Suppressor macrophage treated with lipopolysaccharide for 4 hours (primary cell): ENCODE data around the gene PILRA.
A peak's percentile ranks its signal among the peaks of the same experiment; 100 is the strongest.
"Not testable (repeated sequence)": the region's sequence is repeated elsewhere in the genome, so short reads cannot be mapped to it uniquely, and the experiment has no call there.

Experiments
- DNase-seq: peaks from one replicate; pipeline ENCODE4 v3.0.0-alpha.2; 2020

Gene PILRA

DNA sequence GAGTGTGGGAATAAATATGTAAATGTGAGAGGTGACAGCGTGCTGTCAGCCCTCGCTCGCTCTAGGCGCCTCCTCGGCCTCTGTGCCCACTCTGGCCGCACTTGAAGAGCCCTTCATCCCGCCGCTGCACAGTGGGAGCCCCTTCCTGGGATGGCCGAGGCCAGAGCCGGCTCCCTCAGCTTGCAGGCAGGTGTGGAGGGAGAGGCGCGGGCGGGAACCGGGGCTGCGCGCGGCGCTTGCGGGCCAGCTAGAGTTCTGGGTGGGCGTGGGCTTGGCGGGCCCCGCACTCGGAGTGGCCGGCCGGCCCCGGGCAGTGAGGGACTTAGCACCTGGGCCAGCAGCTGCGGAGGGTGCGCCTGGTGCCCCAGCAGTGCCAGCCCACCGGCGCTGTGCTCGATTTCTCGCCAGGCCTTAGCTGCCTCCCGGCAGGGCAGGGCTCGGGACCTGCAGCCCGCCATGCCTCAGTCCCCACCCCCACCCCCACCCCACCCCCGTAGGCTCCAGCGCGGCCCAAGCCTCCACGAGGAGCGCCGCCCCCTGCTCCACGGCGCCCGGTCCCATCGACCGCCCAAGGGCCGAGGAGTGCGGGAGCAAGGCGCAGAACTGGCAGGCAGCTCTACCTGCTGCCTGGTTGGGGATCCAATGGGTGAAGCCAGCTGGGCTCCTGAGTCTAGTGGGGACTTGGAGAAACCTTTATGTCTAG, 8.4 kb downstream of the PILRA start:
- DNase-seq, result not testable (repeated sequence)

DNA sequence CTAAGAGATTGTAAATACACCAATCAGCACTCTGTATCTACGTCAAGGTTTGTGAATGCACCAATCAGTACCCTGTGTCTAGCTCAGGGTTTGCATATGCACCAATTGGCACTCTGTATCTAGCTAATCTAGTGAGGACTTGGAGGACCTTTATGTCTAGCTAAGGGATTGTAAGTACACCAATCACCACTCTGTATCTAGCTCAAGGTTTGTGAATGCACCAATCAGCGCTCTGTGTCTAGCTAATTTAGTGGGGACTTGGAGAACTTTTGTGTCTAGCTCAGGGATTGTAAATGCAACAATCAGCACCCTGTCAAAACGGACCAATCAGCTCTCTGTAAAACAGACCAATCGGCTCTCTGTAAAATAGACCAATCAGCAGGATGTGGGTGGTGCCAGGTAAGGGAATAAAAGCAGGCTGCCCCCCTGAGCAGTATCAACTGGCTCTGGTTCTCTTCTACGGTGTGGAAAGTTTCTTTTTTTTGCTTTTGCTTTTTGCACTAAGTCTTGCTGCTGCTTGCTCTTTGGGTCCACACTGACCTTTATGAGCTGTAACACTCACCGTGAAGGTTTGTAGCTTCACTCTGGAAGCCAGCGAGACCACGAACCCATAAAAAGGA, 9.1 kb downstream of the PILRA start:
- not testable (repeated sequence) for DNase-seq

GRCh38 chr7:100384628-100385294, 11.5 kb downstream of the PILRA start:
- DNase-seq, result peak; percentile 73

GRCh38 chr7:100386940-100387339, 13.7 kb downstream of the PILRA start:
- no peak for DNase-seq

GRCh38 chr7:100387695-100388094, 14.4 kb downstream of the PILRA start:
- DNase-seq, result peak; percentile 39

- no peak for DNase-seq
These were observed 16.3 kb downstream of the PILRA start for GRCh38 chr7:100389437-100390088.

DNA sequence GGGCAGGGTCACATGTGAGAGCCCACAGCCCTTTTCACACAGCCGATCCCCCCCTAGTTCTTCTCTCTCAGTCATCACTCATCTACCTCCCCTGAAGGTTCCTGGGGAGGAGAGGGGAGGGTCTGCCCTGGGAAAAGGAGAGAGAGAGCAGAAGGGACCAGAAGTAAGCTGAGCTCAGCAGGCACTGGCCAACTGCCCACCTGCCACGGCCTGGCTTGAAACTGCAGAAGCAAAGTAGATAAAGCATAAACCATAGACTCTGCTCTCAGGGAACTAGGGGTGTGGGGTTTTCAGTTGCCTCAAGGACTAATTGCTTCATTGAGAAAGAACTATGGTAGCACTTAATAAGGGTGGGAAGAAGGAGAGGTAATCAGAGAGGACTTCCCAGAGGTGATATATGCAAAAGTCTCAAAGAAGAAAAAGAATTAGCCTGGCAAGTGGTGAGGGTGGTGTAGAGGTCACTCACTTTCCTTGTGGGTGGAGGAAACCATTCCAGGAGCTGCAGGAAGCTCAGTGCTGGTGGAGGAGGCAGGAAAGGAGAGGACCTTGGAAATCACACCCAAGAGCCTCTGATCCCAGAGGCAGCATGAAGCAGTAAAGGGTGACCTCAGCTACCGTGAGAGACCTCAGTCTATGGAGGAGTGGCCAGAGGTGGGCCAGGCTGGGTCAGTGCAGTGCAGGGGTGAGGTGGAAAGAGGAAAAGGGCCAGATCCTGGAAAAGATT, 17.2 kb downstream of the PILRA start:
- DNase-seq, result no peak

- peak; percentile 68 for DNase-seq
These were observed 20.1 kb downstream of the PILRA start for GRCh38 chr7:100393233-100393905.

- no peak for DNase-seq
These were observed 20.8 kb downstream of the PILRA start for GRCh38 chr7:100394077-100394476.

DNA sequence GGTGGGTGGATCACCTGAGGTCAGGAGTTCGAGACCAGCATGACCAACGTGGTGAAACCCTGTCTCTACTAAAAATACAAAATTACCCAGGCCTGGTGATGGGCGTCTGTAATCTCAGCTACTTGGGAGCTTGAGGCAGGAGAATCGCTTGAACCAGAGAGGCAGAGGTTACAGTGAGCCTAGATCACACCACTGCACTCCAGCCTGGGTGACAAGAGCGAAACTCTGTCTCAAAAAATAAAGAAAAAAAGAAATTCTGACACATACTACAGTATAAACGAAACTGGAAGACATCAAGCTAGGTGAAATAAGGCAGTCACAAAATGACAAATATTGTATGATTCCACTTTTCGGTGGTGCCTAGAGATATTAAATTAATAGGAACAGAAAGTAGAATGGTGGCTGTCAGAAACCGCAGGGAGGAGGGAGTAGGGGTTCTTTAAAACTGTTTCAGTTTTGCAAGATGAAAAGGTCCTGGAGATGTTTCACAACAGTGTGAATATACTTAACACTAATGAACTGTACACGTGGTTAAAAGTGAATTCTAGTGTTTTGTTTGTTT, 23.2 kb downstream of the PILRA start:
- DNase-seq, result peak; percentile 95

DNA sequence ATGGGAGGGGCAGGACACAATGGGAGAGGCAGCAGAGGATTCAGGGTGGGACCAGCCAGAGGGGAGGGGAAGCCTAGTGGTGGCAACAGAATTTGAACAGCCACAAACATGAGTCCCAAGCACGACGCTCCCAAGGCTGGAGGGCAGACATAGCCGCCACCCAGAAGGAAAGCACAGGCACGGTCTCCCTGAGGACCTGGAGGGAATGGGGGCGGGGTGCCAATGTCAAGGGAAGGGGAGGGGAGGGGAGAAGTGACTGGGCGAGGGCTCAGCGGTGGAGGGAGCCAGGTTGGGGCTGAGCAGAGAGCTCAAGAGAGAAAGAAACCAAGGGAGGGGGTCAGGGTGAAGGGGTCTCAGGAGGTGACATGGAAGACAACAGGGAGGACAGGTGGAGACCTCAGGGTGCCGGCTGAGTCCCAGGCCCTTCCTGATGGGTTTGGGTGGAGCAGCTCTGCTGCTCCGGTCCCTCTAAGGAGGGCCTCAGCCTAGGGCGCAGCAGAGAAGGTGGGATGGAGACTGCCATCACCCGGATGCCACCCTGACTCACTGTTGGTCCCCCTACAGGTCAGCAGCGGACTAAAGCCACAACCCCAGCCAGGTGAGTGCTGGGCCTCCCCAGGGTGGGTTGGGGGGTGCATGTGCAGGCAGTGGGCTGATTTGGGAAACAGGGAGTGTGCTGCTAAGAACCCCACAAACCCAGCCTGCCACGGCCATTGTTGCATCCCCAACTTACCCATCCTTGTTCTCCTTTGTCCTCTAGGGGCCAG, 24.2 kb downstream of the PILRA start:
- no peak for DNase-seq

- DNase-seq, result no peak
These were observed 25.0 kb downstream of the PILRA start for GRCh38 chr7:100398239-100398638.

- no peak for DNase-seq
These were observed 26.8 kb downstream of the PILRA start for GRCh38 chr7:100400041-100400440.

DNA sequence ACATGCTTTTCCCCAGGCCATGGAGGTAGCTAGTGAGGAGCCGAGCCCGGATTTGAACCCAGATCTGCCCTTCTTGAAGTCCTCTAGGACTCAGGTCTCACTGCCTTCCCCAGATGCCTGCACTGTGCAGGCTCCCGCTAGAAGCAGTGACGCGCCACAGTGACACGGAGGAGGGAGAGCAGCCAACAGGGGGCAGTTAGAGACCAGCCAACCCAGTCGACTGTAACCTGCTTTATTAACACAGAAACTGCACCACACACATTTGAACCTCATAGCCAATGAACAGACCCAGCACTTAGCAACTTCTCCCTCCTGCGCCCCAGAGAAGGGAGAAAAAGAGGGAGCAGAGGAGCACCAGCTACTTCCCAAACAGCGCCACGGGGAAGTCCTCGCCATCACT, 27.4 kb downstream of the PILRA start:
- no peak for DNase-seq

DNA sequence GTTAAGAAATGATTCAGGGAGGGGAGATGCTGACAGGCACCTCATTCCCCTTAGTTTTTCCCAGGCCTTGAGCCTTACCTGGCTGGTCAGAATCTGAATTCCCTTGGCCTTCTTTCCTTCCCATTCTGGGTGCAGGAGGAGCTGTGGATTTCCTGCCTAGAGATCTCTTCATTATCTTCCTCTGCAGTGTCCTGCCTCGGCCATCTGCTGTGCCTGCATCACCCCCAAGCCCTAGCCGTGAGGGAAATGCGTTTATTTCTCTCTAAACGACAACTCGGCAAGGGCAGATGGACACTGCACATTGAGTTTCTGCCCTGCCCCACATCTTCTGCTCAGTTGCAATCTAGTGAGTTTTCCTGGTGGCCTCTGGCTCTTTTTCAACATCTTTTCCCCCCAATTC, 28.5 kb downstream of the PILRA start:
- no peak for DNase-seq

GRCh38 chr7:100402241-100402640, 29.0 kb downstream of the PILRA start:
- no peak for DNase-seq

- DNase-seq, result no peak
These were observed 33.5 kb downstream of the PILRA start for GRCh38 chr7:100406767-100407166.

- DNase-seq, result peak; percentile 84
These were observed 34.2 kb downstream of the PILRA start for GRCh38 chr7:100407285-100408180.

DNA sequence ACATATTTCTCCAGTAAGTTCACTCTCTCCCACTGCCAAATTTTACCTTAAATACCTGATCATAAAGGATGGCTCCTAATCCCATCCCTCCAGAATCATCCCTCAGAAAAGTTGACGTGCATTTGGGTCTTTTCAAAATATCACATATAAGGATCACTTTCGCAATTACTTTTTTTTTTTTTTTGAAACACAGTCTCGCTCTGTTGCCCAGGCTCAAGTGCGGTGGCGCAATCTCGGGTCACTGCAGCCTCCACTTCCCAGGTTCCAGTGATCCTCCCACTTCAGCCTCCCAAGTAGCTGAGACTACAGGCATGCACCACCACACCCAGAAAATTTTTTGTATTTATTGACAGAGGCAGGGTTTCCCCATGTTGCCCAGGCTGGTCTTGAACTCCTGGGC, 37.8 kb downstream of the PILRA start:
- no peak for DNase-seq

- DNase-seq, result no peak
These were observed 40.1 kb downstream of the PILRA start for GRCh38 chr7:100413346-100413745.
